SU-DHL-6 (cell line): ENCODE measurements around the gene KIF11.

Experiments
- H2AFZ ChIP-seq: fragments of 200-600 bp; sonication (generic); 2 replicates; pipeline ENCODE4 v1.6.1; 2014; ENCODE audit warnings: low read depth, mild to moderate bottlenecking, moderate library complexity, mixed read lengths, antibody characterized with exemption, low read length; ENCODE audit not compliant: severe bottlenecking
- H3F3A ChIP-seq: fragments of 200-600 bp; shearing (Covaris generic); 2 replicates; pipeline ENCODE4 v1.6.0; 2016; ENCODE audit warnings: antibody characterized with exemption, mild to moderate bottlenecking; ENCODE audit not compliant: insufficient read depth
- H3K27ac ChIP-seq: fragments of 200-600 bp; sonication (generic); 2 replicates; pipeline ENCODE4 v1.5.1; 2016; ENCODE audit warnings: low read depth, mild to moderate bottlenecking, low read length, moderate library complexity, mixed read lengths
- H3K27me3 ChIP-seq: fragments of 200-600 bp; sonication (generic), shearing (Covaris generic); 2 replicates; pipeline ENCODE4 v1.6.0; 2014; ENCODE audit warnings: mild to moderate bottlenecking, low read length
- H3K36me3 ChIP-seq: fragments of 200-600 bp; sonication (generic); 2 replicates; pipeline ENCODE4 v1.6.1; 2014; ENCODE audit warnings: mild to moderate bottlenecking, low read length, mixed read lengths
- H3K4me2 ChIP-seq: fragments of 300-600, 200-600 bp; shearing (Covaris generic), sonication (generic); 2 replicates; pipeline ENCODE4 v1.6.0; 2014; ENCODE audit warnings: low read length, low read depth, mild to moderate bottlenecking; ENCODE audit not compliant: poor library complexity, severe bottlenecking
- H3K4me3 ChIP-seq: fragments of 200-600 bp; sonication (generic); 2 replicates; pipeline ENCODE4 v1.5.1; 2014; ENCODE audit warnings: antibody characterized with exemption, low read length, mild to moderate bottlenecking, mixed read lengths; ENCODE audit not compliant: insufficient read depth, poor library complexity, severe bottlenecking
- H3K79me2 ChIP-seq: fragments of 200-600 bp; sonication (generic); 2 replicates; pipeline ENCODE4 v1.6.1; 2014; ENCODE audit warnings: mild to moderate bottlenecking, low read length, moderate library complexity; ENCODE audit not compliant: insufficient read depth
- H3K9ac ChIP-seq: fragments of 200-600 bp; sonication (generic); 2 replicates; pipeline ENCODE4 v1.7.0; 2014; ENCODE audit warnings: mild to moderate bottlenecking, low read length
- H3K9me2 ChIP-seq: fragments of 200-600 bp; sonication (generic); replicated peaks from 2 replicates; pipeline ENCODE4 v1.6.1; 2014; ENCODE audit warnings: low read length; ENCODE audit not compliant: insufficient read depth
- H3K9me3 ChIP-seq: fragments of 200-600 bp; sonication (generic); 2 replicates; pipeline ENCODE4 v1.6.1; 2014; ENCODE audit warnings: low read length, mixed read lengths; ENCODE audit not compliant: insufficient read depth
- H4K20me1 ChIP-seq: fragments of 200-600 bp; sonication (generic); 2 replicates; pipeline ENCODE4 v1.6.1; 2014; ENCODE audit warnings: low read depth, mild to moderate bottlenecking, antibody characterized with exemption, low read length, moderate library complexity, mixed read lengths
- CTCF ChIP-seq: fragments of 200-600 bp; sonication (generic); IDR thresholded peaks from one replicate; pipeline ENCODE4 v1.5.1; 2017; ENCODE audit warnings: antibody characterized with exemption, mild to moderate bottlenecking, low read length, moderate library complexity; ENCODE audit not compliant: insufficient read depth, poor library complexity, severe bottlenecking
- EZH2phosphoT487 ChIP-seq: fragments of 200-600 bp; sonication (generic), shearing (Covaris generic); conservative IDR thresholded peaks from 2 replicates; pipeline ENCODE4 v1.6.1; 2018; ENCODE audit warnings: mild to moderate bottlenecking, antibody characterized with exemption, low read length, moderate library complexity, mixed read lengths

The KIF11 gene

GRCh38 chr10:92591550-92592022 lies 1.3 kb upstream of the KIF11 start:
- H3K79me2 ChIP-seq = peaks cover 36% of the 10 kb centered on the region

GRCh38 chr10:92593619-92594588 lies 974 bp downstream of the KIF11 start:
- Histone ChIP-seq H3K4me3 (peak overlapping the region; percentile 99), H3K9me2 (no peaks in the 10 kb centered on the region), H3K79me2 (peaks cover 60% of the 10 kb centered on the region), H3K36me3 (peaks cover 8% of the 10 kb centered on the region), H3F3A (peaks cover 44% of the 10 kb centered on the region), H3K4me2 (peak overlapping the region; percentile 99), H2AFZ (no peak overlapping the region), H3K27ac (peak overlapping the region; percentile 93), H3K9ac (peak overlapping the region; percentile 92), H3K9me3 (no peaks in the 10 kb centered on the region), H4K20me1 (peaks cover 24% of the 10 kb centered on the region), H3K27me3 (no peaks in the 10 kb centered on the region)
- TF ChIP-seq EZH2phosphoT487 = no peak
- TF ChIP-seq CTCF = no peak

More at GRCh38 chr10:92591550-92592022, 1.3 kb upstream of the KIF11 start:
- peak overlapping the region; percentile 92 for H3K9ac ChIP-seq
- no peaks in the 10 kb centered on the region for H3K9me3 ChIP-seq
- peak overlapping the region; percentile 93 for H3K27ac ChIP-seq
- peak overlapping the region; percentile 77 for H2AFZ ChIP-seq
- peaks cover 21% of the 10 kb centered on the region for H4K20me1 ChIP-seq
- peak overlapping the region; percentile 93 for H3K4me2 ChIP-seq
- no peaks in the 10 kb centered on the region for H3K27me3 ChIP-seq
- H3F3A ChIP-seq = peaks cover 38% of the 10 kb centered on the region
- no peaks in the 10 kb centered on the region for H3K9me2 ChIP-seq
- TF ChIP-seq EZH2phosphoT487 (no peak), CTCF (no peak)
- H3K4me3 ChIP-seq = peak overlapping the region; percentile 62
- peaks cover 8% of the 10 kb centered on the region for H3K36me3 ChIP-seq

GRCh38 chr10:92595505-92595904 lies 2.6 kb downstream of the KIF11 start:
- Histone ChIP-seq H2AFZ (no peak overlapping the region), H3K27me3 (no peaks in the 10 kb centered on the region), H3K79me2 (peaks cover 76% of the 10 kb centered on the region), H3K9me2 (no peaks in the 10 kb centered on the region), H3F3A (peaks cover 33% of the 10 kb centered on the region), H3K9me3 (no peaks in the 10 kb centered on the region), H3K36me3 (peaks cover 8% of the 10 kb centered on the region), H3K27ac (peak overlapping the region; percentile 31; the same call in 1 of the 2 replicates), H3K9ac (peak overlapping the region; percentile 92), H3K4me2 (peak overlapping the region; percentile 99), H4K20me1 (peaks cover 24% of the 10 kb centered on the region), H3K4me3 (peak overlapping the region; percentile 99)
- TF ChIP-seq CTCF (no peak), EZH2phosphoT487 (no peak)
